Thyroid gland (tissue), 4 donors: ENCODE results near the gene CDKL1.

Source experiments
- CTCF ChIP-seq, 6 experiments: fragments of 200-600 bp in 3 of 6; fragments of 450-650 bp in 3 of 6; sonication (generic) in 3 of 6; IDR thresholded peaks; one replicate each; pipeline ENCODE4 v1.5.1; 2016 to 2019; ENCODE audit warnings: antibody characterized with exemption in 6 of 6, mild to moderate bottlenecking in 2 of 6, inconsistent platforms in 1 of 6, moderate library complexity in 1 of 6
- POLR2A ChIP-seq, 2 donors: fragments of 450-650 bp; IDR thresholded peaks; one replicate each; pipeline ENCODE4 v1.6.1; 2017; ENCODE audit warnings: antibody characterized with exemption in 2 of 2, mild to moderate bottlenecking in 2 of 2, moderate library complexity in 1 of 2

- peak in 4 of 6 experiments; percentile 9 to 47 (median 24) for TF ChIP-seq CTCF (IDR thresholded peaks at IDR 0.05)
- peak in 1 of 2 donors; percentile 76 for TF ChIP-seq POLR2A (IDR thresholded peaks at IDR 0.05)
Measured at GRCh38 chr14:50335389-50335788, 61.3 kb downstream of the CDKL1 start.
